ENCODE data around the gene SDC3.

The SDC3 gene

DNA sequence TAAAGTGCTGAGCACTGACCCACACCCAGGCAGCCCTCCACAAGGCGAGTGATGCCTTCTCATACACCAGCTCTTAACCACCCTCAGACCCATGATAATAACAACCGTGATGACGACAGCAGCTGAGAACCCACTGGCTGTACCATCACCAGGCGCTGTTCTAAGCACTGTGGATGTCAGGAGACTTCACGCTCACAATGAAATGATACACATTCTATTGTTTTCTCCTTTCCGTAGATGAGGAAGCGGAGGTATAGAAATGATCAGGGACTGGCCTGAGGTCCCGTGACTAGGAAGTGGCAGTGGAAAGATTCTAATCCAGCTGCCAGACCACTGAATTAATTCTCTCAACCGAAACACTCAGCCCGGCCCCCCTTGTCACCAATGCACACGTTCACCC is 32.6 kb downstream of the SDC3 start:
- Histone ChIP-seq H3K27me3 (ENCODE audit: low read depth, low read length) (peaks cover 16% of the 10 kb centered on the region), H3K4me3 (ENCODE audit: low read length) (no peak overlapping the region), H3K4me1 (ENCODE audit: low read length) (peaks cover 1% of the 10 kb centered on the region), H4K20me1 (ENCODE audit: insufficient read depth, low read length) (no peaks in the 10 kb centered on the region), H3K9me3 (ENCODE audit: insufficient read depth, low read length) (no peaks in the 10 kb centered on the region), H3K36me3 (replicated peaks; ENCODE audit: low read depth, low read length) (no peaks in the 10 kb centered on the region), H3K9ac (ENCODE audit: low read length) (no peak overlapping the region), H3K79me2 (ENCODE audit: low read length) (no peaks in the 10 kb centered on the region), H3K4me2 (ENCODE audit: low read length) (no peak overlapping the region), H2AFZ (ENCODE audit: low read depth, low read length) (no peak overlapping the region), H3K27ac (ENCODE audit: low read length) (no peak overlapping the region)
- no peak for TF ChIP-seq EZH2phosphoT487 (IDR thresholded peaks at IDR 0.05; ENCODE audit: low read depth)
- TF ChIP-seq, protein P1, sequence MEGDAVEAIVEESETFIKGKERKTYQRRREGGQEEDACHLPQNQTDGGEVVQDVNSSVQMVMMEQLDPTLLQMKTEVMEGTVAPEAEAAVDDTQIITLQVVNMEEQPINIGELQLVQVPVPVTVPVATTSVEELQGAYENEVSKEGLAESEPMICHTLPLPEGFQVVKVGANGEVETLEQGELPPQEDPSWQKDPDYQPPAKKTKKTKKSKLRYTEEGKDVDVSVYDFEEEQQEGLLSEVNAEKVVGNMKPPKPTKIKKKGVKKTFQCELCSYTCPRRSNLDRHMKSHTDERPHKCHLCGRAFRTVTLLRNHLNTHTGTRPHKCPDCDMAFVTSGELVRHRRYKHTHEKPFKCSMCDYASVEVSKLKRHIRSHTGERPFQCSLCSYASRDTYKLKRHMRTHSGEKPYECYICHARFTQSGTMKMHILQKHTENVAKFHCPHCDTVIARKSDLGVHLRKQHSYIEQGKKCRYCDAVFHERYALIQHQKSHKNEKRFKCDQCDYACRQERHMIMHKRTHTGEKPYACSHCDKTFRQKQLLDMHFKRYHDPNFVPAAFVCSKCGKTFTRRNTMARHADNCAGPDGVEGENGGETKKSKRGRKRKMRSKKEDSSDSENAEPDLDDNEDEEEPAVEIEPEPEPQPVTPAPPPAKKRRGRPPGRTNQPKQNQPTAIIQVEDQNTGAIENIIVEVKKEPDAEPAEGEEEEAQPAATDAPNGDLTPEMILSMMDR (IDR thresholded peaks at IDR 0.05; ENCODE audit: low read depth, low read length): no peak

DNA sequence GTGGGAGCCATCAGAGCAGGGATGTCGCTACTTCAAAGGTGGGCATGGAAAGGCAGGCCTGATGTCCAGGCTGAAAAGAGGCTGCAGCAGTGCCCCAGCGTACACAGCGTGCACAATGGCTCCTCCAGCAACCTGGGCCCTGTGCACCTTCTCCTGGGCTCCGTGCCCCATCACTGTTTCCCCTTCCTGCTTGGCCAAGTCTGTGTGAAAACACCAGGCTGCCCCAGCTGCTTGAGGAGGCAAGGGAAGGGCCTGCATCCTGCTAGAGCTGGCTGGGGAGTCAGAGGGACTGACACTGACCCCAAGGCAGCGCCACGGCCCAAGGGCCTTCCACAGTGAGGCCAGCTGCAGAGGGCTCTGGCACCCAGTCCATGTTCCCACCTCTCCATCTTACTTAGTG is 33.4 kb downstream of the SDC3 start:
- TF ChIP-seq, protein P1 (IDR thresholded peaks at IDR 0.05; ENCODE audit: low read depth, low read length): no peak
- TF ChIP-seq EZH2phosphoT487 (IDR thresholded peaks at IDR 0.05; ENCODE audit: low read depth): no peak
- Histone ChIP-seq H3K79me2 (ENCODE audit: low read length) (no peaks in the 10 kb centered on the region), H3K4me2 (ENCODE audit: low read length) (no peak overlapping the region), H3K27me3 (ENCODE audit: low read depth, low read length) (peaks cover 16% of the 10 kb centered on the region), H3K4me1 (ENCODE audit: low read length) (no peaks in the 10 kb centered on the region), H3K9me3 (ENCODE audit: insufficient read depth, low read length) (no peaks in the 10 kb centered on the region), H4K20me1 (ENCODE audit: insufficient read depth, low read length) (no peaks in the 10 kb centered on the region), H3K4me3 (ENCODE audit: low read length) (no peak overlapping the region), H3K27ac (ENCODE audit: low read length) (no peak overlapping the region), H2AFZ (ENCODE audit: low read depth, low read length) (no peak overlapping the region), H3K36me3 (replicated peaks; ENCODE audit: low read depth, low read length) (no peaks in the 10 kb centered on the region), H3K9ac (ENCODE audit: low read length) (no peak overlapping the region)

DNA sequence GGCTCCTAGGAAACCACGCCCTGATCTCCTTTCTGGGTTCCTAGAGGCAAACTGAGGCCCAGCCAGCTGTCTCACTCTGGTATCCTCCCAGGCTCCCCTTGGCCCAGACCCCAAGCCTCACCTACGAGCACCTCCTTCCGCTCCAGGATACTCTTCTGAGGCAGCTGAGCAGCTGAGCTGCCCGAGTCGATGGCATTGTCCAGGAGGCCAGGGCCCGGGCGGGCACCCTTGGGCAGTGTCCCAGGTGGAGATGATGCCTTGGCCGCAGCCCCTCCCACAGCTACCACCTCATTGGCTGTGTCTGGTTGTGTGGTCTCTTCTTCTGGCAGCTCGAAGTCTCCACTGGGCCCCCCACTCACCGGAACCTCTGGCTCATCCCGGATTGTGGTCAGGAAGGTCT is 34.4 kb downstream of the SDC3 start:
- no peaks in the 10 kb centered on the region for H3K4me1 ChIP-seq (ENCODE audit: low read length)

DNA sequence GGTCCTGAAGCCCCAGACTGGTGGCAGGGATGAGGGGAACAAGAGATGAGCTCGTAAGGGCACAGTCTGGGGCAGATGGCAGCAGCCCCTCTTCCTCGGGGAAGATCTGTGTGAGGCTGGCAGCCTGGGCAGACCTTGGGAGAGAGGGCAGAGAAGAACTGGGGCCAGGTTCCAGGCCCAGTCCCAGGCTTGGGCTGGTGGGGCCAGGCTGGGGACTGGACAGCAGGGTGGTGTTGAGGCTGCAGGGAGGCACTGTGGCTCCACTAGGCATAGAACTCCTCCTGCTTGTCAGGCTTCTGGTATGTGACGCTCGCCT is 35.7 kb downstream of the SDC3 start:
- no peaks in the 10 kb centered on the region for H3K36me3 ChIP-seq (replicated peaks; ENCODE audit: low read depth, low read length)
- H3K27me3 ChIP-seq (ENCODE audit: low read depth, low read length): peaks cover 3% of the 10 kb centered on the region; the same call in 1 of the 2 replicates
- no peaks in the 10 kb centered on the region for H3K9me3 ChIP-seq (ENCODE audit: insufficient read depth, low read length)
- no peaks in the 10 kb centered on the region for H3K4me1 ChIP-seq (ENCODE audit: low read length)
- no peak overlapping the region for H3K27ac ChIP-seq (ENCODE audit: low read length)
- no peak for TF ChIP-seq EZH2phosphoT487 (IDR thresholded peaks at IDR 0.05; ENCODE audit: low read depth)
- TF ChIP-seq, protein P1 (IDR thresholded peaks at IDR 0.05; ENCODE audit: low read depth, low read length): no peak
- H3K4me3 ChIP-seq (ENCODE audit: low read length): no peak overlapping the region
- H3K4me2 ChIP-seq (ENCODE audit: low read length): no peak overlapping the region
- H3K79me2 ChIP-seq (ENCODE audit: low read length): no peaks in the 10 kb centered on the region
- H4K20me1 ChIP-seq (ENCODE audit: insufficient read depth, low read length): no peaks in the 10 kb centered on the region
- no peak overlapping the region for H2AFZ ChIP-seq (ENCODE audit: low read depth, low read length)
- H3K9ac ChIP-seq (ENCODE audit: low read length): no peak overlapping the region

More for the DNA sequence above, 34.4 kb downstream of the SDC3 start:
- H3K79me2 ChIP-seq (ENCODE audit: low read length): no peaks in the 10 kb centered on the region
- peaks cover 16% of the 10 kb centered on the region for H3K27me3 ChIP-seq (ENCODE audit: low read depth, low read length)
- H3K9me3 ChIP-seq (ENCODE audit: insufficient read depth, low read length): no peaks in the 10 kb centered on the region
- no peak overlapping the region for H2AFZ ChIP-seq (ENCODE audit: low read depth, low read length)
- no peaks in the 10 kb centered on the region for H4K20me1 ChIP-seq (ENCODE audit: insufficient read depth, low read length)
- no peak overlapping the region for H3K4me3 ChIP-seq (ENCODE audit: low read length)
- no peak overlapping the region for H3K9ac ChIP-seq (ENCODE audit: low read length)
- H3K27ac ChIP-seq (ENCODE audit: low read length): no peak overlapping the region
- H3K36me3 ChIP-seq (replicated peaks; ENCODE audit: low read depth, low read length): no peaks in the 10 kb centered on the region
- no peak overlapping the region for H3K4me2 ChIP-seq (ENCODE audit: low read length)
- no peak for TF ChIP-seq EZH2phosphoT487 (IDR thresholded peaks at IDR 0.05; ENCODE audit: low read depth)
- TF ChIP-seq, protein P1 (IDR thresholded peaks at IDR 0.05; ENCODE audit: low read depth, low read length): no peak

All from OCI-LY3 (cell line).